ENCODE data around the gene PCIF1.

DNA sequence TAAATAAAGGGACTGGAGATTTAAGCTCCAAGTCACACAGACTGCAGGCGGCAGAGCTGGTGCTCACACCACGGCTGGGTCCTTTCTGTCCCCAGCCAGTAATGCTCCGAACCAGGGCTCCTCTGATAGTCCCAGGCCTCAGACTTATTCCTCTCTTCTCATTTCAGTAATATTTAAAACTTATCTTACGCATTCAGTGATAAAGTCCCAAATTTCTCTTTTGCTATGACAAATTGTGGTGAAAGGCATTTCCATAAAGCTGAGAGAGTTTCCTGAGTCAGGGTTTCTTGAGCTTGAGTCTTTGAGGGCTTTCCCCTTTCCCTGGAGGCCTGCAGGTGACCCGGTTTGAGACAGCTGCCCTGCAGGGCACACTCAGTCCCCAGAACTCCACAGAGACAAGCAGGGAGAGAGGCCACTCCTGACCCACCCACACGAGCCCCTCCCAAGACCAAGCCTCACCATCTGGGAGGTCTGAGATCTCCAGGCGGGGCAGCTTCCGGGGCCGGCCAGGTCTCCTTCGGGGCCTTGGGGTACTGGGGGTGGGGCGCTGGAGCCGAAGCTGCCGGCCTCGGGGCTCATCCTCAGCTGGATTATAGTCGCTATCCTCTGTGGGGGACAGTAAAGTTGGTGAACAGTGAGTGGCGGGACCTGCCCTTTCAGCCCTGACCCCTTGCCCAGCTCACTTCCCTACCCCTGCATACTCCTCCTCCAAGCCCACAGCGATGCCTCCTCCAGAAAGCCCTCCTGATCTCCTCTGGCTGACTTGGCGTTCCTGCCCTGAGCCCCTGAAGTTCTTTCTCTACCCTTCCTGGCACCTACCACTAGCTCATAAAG is 30.9 kb downstream of the PCIF1 start:
- TF ChIP-seq, protein P1, sequence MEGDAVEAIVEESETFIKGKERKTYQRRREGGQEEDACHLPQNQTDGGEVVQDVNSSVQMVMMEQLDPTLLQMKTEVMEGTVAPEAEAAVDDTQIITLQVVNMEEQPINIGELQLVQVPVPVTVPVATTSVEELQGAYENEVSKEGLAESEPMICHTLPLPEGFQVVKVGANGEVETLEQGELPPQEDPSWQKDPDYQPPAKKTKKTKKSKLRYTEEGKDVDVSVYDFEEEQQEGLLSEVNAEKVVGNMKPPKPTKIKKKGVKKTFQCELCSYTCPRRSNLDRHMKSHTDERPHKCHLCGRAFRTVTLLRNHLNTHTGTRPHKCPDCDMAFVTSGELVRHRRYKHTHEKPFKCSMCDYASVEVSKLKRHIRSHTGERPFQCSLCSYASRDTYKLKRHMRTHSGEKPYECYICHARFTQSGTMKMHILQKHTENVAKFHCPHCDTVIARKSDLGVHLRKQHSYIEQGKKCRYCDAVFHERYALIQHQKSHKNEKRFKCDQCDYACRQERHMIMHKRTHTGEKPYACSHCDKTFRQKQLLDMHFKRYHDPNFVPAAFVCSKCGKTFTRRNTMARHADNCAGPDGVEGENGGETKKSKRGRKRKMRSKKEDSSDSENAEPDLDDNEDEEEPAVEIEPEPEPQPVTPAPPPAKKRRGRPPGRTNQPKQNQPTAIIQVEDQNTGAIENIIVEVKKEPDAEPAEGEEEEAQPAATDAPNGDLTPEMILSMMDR (IDR thresholded peaks at IDR 0.05), result no peak
- no peak for TF ChIP-seq POLR2A (IDR thresholded peaks at IDR 0.05)
